AG09319 (cell line): ENCODE measurements around the gene EVC.
A peak's percentile ranks its signal among the peaks of the same experiment; 100 is the strongest.

ENCODE experiments used
- DNase-seq: peaks from one replicate; pipeline ENCODE4 v3.0.0-alpha.2; 2010; ENCODE audit warnings: low read depth; ENCODE audit errors: extremely low read depth
- CTCF ChIP-seq: IDR thresholded peaks from 2 replicates; pipeline ENCODE4 v1.5.1; 2011; ENCODE audit warnings: low read depth, mild to moderate bottlenecking, inconsistent platforms, low read length, moderate library complexity

Gene EVC

DNA sequence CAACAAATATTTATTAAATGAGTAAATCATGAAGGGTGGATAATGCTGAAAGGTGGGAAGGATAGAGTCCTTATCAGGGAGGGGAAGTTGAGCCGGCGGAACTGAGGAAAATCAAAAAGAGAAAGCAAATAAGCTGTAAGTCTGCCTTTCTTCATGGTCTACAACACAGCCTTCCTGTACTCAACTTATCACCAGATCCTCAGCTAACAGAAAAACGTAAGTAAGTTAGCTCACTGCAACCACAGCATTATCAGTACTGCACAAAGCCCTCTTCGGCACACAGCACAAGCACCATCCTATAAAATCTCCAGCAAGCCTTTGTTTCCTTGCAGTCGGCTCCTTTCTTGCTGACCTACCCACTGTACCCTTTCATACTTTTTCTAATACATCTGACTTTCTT lies 111.6 kb downstream of the EVC start:
- TF ChIP-seq CTCF, result no peak
- no peak for DNase-seq

DNA sequence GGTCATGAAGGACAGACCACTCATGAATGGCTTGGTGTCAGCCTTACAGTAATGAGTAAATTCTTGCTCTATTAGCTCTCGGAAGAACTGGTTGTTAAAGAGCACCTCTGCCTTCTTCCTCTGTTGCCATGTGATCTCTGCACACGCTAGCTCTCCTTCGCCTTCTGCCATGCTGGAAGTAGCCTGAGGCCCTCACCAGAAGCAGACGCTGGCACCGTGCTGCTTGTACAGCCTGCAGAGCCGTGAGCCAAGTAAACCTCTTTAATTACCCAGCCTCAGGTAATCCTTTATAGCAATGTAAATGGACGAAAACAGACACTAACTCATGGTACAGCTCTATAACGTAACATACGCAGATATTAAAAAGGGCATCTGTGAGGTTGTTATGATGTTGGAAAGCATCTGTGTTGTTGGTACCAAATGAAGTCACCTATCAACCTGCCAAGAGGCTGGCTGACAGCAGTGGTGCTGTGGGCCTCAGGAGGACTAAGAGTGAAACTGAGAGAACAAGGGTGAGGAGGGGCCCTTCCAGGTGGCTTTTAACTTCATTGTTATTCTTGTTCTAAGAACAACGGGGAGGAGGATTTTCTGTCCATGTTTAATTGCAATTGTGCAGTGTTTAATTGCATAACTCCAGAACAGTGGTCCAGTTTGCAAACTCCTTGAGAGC lies 112.7 kb downstream of the EVC start:
- no peak for TF ChIP-seq CTCF
- no peak for DNase-seq

GRCh38 chr4:5824227-5824626 lies 113.2 kb downstream of the EVC start:
- DNase-seq, result no peak
- TF ChIP-seq CTCF, result no peak

DNA sequence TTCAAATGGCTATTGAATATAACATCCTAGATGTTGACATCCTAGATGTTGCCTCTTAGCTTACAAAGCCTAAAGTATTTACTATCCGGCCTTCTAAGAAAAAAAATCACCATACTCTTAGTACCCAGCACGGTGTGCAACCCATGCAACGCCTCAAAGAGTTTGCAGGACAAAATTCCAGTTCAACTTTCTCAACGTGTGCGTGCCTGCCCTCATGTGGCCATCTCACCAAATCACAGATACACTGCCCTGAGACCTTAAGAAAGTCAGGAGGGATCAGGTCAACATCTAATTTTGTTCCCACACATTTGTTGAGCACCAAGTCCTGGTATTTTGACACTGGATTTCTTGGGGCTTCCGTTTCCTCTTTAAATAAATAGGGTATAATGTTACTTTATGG lies 113.6 kb downstream of the EVC start:
- TF ChIP-seq CTCF, result peak; percentile 53
- no peak for DNase-seq

- no peak for DNase-seq
Measured at GRCh38 chr4:5825321-5826041, 114.5 kb downstream of the EVC start.

GRCh38 chr4:5826437-5827107 lies 115.6 kb downstream of the EVC start:
- no peak for TF ChIP-seq CTCF
- DNase-seq, result no peak

More at GRCh38 chr4:5825321-5826041, 114.5 kb downstream of the EVC start:
- no peak for TF ChIP-seq CTCF
